AG10803 (cell line): Measurements from ENCODE around the gene RRAS.

Source experiments
- DNase-seq: peaks from one replicate; pipeline ENCODE4 v3.0.0; 2010; ENCODE audit warnings: low read depth
- H3K4me3 ChIP-seq: 2 replicates; pipeline ENCODE4 v1.5.1; 2011; ENCODE audit warnings: mild to moderate bottlenecking, low read length, control low read depth
- CTCF ChIP-seq: conservative IDR thresholded peaks from 2 replicates; pipeline ENCODE4 v1.5.1; 2011; ENCODE audit warnings: mild to moderate bottlenecking, low read length, control low read depth, inconsistent platforms

RRAS gene

DNA sequence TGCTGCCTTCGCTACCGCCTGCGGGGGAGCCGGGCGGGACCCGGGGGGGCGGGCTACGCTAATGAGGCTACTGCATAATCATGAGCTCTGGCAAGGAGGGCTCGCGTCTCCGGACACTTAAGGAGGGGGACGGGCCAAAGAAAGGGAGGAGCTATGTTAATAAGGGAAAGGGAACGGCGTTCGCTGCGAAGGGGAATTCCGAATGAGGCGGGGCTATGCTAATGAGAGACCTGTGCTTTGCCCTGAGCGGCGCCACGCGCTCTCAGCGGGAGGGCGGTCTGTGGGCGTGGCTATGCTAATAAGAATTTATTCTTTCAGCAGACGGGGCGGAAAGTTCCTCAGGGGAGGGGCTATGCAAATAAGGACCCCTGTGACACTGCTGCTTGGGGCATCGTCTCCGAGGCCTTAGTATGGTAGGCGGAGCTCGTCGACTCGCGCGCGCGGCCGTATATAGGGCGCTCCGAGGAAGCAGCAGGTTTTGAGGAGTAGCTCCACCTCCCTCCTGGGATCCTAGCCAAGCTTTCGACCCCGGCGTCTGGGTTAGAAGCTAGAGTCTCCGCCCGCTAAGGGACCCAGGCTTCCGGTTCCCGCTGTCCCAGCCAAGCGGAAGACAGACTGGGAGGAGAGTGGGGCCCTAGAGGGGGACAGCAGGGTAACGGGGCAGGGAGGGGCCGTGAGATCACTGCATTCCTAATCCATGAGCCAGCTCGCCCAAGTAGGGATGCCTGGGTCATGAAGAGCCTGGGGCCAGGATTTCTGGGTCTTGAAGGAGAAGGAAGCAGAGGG is at the start of gene RRAS:
Gene RRAS, minus strand, starts transcription at position 31 of the 786 bp plus-strand sequence. CDS start 45 bp downstream, outside the sequence.
- DNase-seq, result peak; percentile 100
- peak within 1 kb of the TSS; percentile 87 for H3K4me3 ChIP-seq
- no peak for TF ChIP-seq CTCF

DNA sequence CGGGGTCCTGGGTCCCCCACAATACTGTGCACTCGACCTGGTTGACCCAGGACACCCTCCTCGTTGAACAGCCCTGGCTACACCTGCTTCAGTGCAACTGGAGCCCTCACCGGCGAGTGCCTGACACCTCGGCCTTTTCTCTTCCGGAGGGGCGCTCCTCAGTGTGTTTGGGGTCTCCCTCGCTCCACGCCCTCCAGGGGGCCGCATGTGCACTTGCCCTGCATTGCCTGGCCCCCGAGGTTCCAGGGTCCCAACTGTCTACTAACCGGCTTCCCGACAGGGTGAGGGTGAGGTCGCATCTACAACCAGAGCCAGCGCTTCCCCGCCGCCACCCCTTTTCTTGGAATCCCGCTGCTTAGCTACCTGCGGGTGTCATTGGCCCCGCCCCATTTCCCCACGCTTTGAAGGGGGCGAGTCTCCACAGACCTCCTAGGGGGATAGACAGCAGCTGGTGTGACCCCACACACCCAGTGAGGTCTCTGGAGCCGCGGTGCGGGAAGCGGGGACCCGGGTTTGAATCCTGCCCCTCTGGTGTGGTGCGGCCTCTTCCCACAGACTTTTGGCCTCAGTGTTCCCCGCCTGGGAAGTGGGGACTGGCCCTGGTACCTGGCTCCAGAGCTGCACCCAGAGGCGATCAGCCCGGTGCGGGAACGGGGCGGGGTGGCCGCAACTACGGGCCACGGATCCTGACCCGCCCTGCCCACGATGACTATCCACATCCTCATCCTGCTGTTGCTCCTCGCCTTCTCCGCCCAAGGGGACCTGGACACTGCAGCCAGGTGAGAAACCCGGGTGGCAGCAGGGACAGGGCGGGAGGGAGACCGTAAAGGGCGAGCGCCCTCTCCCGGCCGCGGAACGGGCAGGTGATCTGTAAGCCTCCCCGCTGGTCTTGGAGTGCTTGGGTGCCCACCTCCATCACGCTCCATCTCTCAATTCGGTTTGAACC is 49.5 kb upstream of the RRAS start, which contains the start of gene ADM5:
Gene ADM5, plus strand, starts transcription at position 462 of the 946 bp plus-strand sequence. Its CDS starts 244 bp downstream, at position 706.
- H3K4me3 ChIP-seq, result peak within 1 kb of the TSS; percentile 65
- no peak for DNase-seq
- peak; percentile 51 for TF ChIP-seq CTCF

GRCh38 chr19:49688531-49689132 is 48.7 kb upstream of the RRAS start:
- DNase-seq, result no peak
- no peak for TF ChIP-seq CTCF
- no peak overlapping the region for H3K4me3 ChIP-seq

GRCh38 chr19:49687566-49688316 is 47.8 kb upstream of the RRAS start:
- no peak for TF ChIP-seq CTCF

GRCh38 chr19:49687150-49687549 is 47.2 kb upstream of the RRAS start:
- H3K4me3 ChIP-seq, result no peak overlapping the region
- no peak for DNase-seq
- TF ChIP-seq CTCF, result no peak

More at GRCh38 chr19:49687566-49688316, 47.8 kb upstream of the RRAS start:
- no peak for DNase-seq
- H3K4me3 ChIP-seq, result no peak overlapping the region

DNA sequence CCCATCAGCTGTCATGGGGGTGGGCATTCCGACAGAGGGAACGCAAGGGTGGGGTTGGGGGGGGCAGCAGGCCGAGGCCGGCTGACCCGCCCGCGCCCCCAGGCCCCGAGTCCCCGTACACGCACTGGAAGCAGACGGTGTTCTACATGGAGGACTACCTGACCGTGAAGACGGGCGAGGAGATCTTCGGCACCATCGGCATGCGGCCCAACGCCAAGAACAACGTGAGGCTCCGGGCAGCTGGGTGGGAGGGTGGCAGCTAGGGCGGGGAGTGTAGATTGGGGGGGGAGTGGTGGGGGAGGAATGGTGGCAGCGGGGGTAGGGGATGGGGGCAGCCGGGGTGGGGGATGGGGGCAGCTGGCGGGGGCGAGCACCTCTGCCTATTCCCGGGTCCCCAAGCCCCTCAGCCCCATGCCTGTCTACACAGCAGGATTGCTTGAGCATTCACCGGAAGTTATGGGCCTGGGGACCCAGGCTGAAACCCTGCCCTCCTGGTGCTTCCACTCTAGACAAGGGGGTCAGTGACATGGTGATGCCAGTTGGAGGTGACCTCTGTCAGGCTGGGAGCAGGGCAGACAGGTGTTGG is 46.7 kb upstream of the RRAS start:
- H3K4me3 ChIP-seq, result no peak overlapping the region
- DNase-seq, result no peak
- TF ChIP-seq CTCF, result no peak
